Peyer's patch (tissue), 4 donors: Measurements from ENCODE around the gene VGLL4. TPM values are rescaled to one million over a fixed set of nuclear protein-coding genes. Genes with fewer than 3 reads are reported as not detected.

ENCODE experiments used
- DNase-seq, 3 donors: peaks; one replicate each; pipeline ENCODE4 v3.0.0-alpha.2; 2017 to 2019
- H3K27ac ChIP-seq, 4 donors: fragments of 200-600 bp; sonication (generic); one replicate each; pipeline ENCODE4 v1.5.1; 2016 to 2019
- H3K27me3 ChIP-seq, 2 donors: fragments of 200-600 bp; sonication (generic); one replicate each; pipeline ENCODE4 v1.5.1; 2019
- H3K36me3 ChIP-seq, 3 donors: fragments of 200-600 bp; sonication (generic); one replicate each; pipeline ENCODE4 v1.5.1; 2016 to 2019
- H3K4me1 ChIP-seq, 4 donors: fragments of 200-600 bp; sonication (generic); one replicate each; pipeline ENCODE4 v1.5.1; 2016 to 2019
- H3K4me3 ChIP-seq, 4 donors: fragments of 200-600 bp; sonication (generic); 1 replicate in 3 of 4; 2 replicates in 1 of 4; pipeline ENCODE4 v1.5.1; 2016 to 2019; ENCODE audit warnings: mild to moderate bottlenecking in 1 of 4
- H3K9me3 ChIP-seq, 4 donors: fragments of 200-600 bp; sonication (generic); one replicate each; pipeline ENCODE4 v1.5.1; 2016 to 2019; ENCODE audit warnings: mild to moderate bottlenecking in 1 of 4
- POLR2A ChIP-seq, 2 donors: fragments of 450-650 bp; IDR thresholded peaks; one replicate each; pipeline ENCODE4 v1.5.1; 2017; ENCODE audit warnings: antibody characterized with exemption in 2 of 2, mild to moderate bottlenecking in 2 of 2, moderate library complexity in 2 of 2
- total RNA-seq, 4 donors: library from RNA; depleted of rRNA; stranded (reverse); fragments of >200 nt; gene quantifications; one replicate each; pipeline ENCODE4 v1.1.0, GENCODE V29; 2016
- TF ChIP-seq, protein P1 (sequence below), 6 experiments: fragments of 450-650 bp in 4 of 6; fragments of 200-600 bp in 2 of 6; sonication (generic) in 1 of 6; IDR thresholded peaks; one replicate each; pipeline ENCODE4 v1.5.1; 2017 to 2019; ENCODE audit warnings: antibody characterized with exemption in 6 of 6, mild to moderate bottlenecking in 3 of 6, moderate library complexity in 1 of 6

Gene VGLL4
- total RNA-seq, 4 donors from 2014 or later: 41.7 to 66.7 (median 59.4) TPM

DNA sequence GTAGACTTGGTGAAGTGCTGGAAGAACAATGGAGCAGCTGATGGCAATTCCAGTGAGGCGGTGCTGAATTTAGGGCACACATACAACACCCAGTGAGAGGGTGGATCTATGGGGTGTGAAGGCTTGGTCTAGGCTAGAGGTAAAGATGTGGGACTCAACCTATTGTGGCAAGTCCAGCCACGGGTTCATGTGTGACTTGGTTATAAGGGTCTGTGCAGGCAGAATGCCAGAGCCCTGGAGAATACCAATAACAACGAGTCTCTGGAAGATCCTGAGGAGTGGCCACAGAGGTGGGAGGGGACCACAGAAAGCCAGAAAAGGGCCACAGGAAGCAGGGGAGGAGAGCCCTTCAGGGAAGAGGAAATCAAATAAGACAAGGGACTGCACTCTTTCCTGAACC, 55.0 kb downstream of the VGLL4 start:
- H3K4me3 ChIP-seq: no peak overlapping the region
- no peak for DNase-seq
- peaks cover 0 to 50% (median 0%) of the 10 kb centered on the region in 4 donors for H3K4me1 ChIP-seq
- TF ChIP-seq POLR2A (IDR thresholded peaks at IDR 0.05): no peak
- TF ChIP-seq, protein P1, sequence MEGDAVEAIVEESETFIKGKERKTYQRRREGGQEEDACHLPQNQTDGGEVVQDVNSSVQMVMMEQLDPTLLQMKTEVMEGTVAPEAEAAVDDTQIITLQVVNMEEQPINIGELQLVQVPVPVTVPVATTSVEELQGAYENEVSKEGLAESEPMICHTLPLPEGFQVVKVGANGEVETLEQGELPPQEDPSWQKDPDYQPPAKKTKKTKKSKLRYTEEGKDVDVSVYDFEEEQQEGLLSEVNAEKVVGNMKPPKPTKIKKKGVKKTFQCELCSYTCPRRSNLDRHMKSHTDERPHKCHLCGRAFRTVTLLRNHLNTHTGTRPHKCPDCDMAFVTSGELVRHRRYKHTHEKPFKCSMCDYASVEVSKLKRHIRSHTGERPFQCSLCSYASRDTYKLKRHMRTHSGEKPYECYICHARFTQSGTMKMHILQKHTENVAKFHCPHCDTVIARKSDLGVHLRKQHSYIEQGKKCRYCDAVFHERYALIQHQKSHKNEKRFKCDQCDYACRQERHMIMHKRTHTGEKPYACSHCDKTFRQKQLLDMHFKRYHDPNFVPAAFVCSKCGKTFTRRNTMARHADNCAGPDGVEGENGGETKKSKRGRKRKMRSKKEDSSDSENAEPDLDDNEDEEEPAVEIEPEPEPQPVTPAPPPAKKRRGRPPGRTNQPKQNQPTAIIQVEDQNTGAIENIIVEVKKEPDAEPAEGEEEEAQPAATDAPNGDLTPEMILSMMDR (IDR thresholded peaks at IDR 0.05): no peak
- H3K27ac ChIP-seq: no peak overlapping the region
- H3K27me3 ChIP-seq: no peaks in the 10 kb centered on the region
- H3K9me3 ChIP-seq: no peaks in the 10 kb centered on the region
- H3K36me3 ChIP-seq: no peaks in the 10 kb centered on the region

DNA sequence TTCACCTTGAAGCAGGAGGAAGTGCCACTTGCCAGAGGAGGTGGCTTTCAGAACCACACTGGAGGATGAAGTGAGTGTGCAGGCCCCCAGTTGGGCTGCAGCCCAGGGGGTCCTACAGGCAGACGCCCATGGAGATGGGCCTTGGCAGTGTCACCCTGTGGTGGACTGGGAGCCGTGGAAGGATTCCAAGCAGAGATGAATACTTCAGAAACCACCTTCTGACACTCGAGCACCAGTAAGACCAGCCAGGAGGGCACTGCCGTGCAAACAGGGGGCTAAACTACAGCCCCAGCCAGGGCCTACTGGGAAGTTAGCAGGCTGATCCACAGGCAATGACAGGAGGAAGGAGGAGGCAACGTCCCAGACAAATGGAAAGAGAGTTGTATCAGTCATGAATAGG, 55.4 kb downstream of the VGLL4 start:
- Histone ChIP-seq H3K4me3 (no peak overlapping the region), H3K9me3 (no peaks in the 10 kb centered on the region), H3K4me1 (peaks cover 0 to 49% (median 0%) of the 10 kb centered on the region in 4 donors), H3K27me3 (no peaks in the 10 kb centered on the region), H3K36me3 (no peaks in the 10 kb centered on the region), H3K27ac (peak overlapping the region in 1 of 4 donors; percentile 9)
- TF ChIP-seq POLR2A (IDR thresholded peaks at IDR 0.05): no peak
- TF ChIP-seq, protein P1 (IDR thresholded peaks at IDR 0.05): no peak
- no peak for DNase-seq

DNA sequence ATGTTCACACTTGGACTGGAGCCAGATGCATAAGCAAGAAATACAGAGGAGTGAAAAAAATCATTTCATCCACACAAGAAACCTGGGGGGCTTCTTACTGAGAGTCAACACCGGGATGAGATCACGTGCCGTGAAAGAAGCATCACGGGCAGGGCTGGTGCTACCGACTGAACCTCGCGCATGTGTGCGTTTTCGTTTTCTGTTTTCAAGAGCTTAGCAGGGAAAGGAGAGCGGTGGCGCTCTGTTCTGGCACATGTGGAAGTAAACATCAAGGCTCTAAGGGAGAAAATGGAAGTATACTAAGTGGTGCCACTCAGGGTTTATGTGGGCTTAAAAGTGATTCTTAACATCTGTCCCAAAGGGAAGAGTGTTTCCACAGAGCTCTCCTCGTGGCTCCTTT, 55.9 kb downstream of the VGLL4 start:
- peaks cover 0 to 49% (median 0%) of the 10 kb centered on the region in 4 donors for H3K4me1 ChIP-seq

DNA sequence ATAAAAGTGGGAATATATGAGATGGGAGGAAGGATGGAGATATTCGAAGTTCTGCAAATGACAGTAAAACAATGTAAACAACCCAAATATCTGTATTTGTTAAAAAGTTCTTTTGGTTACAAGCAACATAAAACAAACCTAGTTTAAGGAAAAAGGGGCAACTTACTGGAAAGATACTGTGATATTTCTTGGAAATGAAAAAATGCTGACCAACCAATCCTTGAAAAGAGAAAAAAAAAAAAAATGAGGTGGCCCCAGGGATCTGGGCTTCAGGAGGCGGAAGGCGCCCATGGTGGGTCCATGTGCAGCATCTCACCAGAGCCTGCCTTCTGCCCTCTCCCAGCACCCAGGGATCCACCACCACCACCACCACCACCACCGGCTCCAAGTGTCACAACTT, 59.1 kb downstream of the VGLL4 start:
- H3K36me3 ChIP-seq: no peaks in the 10 kb centered on the region
- H3K27ac ChIP-seq: no peak overlapping the region
- H3K4me1 ChIP-seq: peaks cover 0 to 35% (median 0%) of the 10 kb centered on the region in 4 donors
- no peaks in the 10 kb centered on the region for H3K27me3 ChIP-seq
- no peaks in the 10 kb centered on the region for H3K9me3 ChIP-seq
- no peak for DNase-seq
- no peak for TF ChIP-seq POLR2A (IDR thresholded peaks at IDR 0.05)
- TF ChIP-seq, protein P1 (IDR thresholded peaks at IDR 0.05): no peak
- H3K4me3 ChIP-seq: no peak overlapping the region

More for the DNA sequence above, 55.9 kb downstream of the VGLL4 start:
- Histone ChIP-seq H3K4me3 (no peak overlapping the region), H3K36me3 (no peaks in the 10 kb centered on the region), H3K27ac (peak overlapping the region in 2 of 4 donors; percentile 9 to 25), H3K9me3 (no peaks in the 10 kb centered on the region), H3K27me3 (no peaks in the 10 kb centered on the region)
- no peak for DNase-seq
- TF ChIP-seq, protein P1 (IDR thresholded peaks at IDR 0.05): no peak
- TF ChIP-seq POLR2A (IDR thresholded peaks at IDR 0.05): no peak

DNA sequence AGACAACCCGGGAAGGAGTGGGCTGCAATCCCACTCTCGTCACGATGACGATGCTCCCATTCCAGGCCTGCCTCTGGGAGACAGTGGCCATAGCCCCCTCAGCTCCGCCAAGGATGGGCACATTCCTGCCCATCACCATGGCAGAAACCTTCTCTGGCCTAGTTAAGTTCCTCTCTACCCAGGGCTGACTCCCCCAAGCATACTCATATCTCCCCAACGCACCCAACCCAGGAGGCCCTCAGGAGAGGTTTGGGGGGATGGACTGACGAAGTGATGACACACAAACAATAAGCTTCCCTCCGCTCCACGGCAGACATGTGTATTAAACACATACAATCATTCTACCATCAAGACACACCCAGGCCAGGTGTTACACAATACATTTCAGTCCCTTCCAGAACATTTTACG, 60.1 kb downstream of the VGLL4 start:
- Histone ChIP-seq H3K4me3 (no peak overlapping the region), H3K9me3 (no peaks in the 10 kb centered on the region), H3K4me1 (peaks cover 0 to 27% (median 0%) of the 10 kb centered on the region in 4 donors), H3K27ac (peak overlapping the region in 3 of 4 donors; percentile 30 to 38 (median 31)), H3K36me3 (no peaks in the 10 kb centered on the region), H3K27me3 (no peaks in the 10 kb centered on the region)
- no peak for DNase-seq
- TF ChIP-seq, protein P1 (IDR thresholded peaks at IDR 0.05): no peak
- no peak for TF ChIP-seq POLR2A (IDR thresholded peaks at IDR 0.05)

DNA sequence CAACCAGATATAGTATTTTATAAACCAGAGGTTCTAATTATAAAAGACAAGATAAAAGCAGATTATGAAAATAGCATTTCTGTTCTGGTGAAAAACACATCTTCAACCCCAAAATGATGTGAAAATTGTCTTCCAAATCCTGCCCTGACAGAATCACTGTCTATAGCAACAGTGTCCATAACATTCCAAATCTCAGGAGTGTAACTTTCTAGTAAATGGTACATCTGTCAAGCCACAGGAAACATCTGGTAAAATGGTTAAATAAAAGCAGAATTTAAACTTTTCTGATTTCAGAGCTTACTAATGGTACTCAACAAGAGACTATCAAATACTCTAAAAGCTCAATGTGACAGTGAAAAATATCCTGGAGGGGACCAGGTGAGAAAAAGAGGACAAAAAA, 60.5 kb downstream of the VGLL4 start:
- peaks cover 0 to 27% (median 0%) of the 10 kb centered on the region in 4 donors for H3K4me1 ChIP-seq
- DNase-seq: no peak
- TF ChIP-seq POLR2A (IDR thresholded peaks at IDR 0.05): no peak
- TF ChIP-seq, protein P1 (IDR thresholded peaks at IDR 0.05): no peak

More for the DNA sequence above, 60.5 kb downstream of the VGLL4 start:
- H3K4me3 ChIP-seq: no peak overlapping the region
- H3K27me3 ChIP-seq: no peaks in the 10 kb centered on the region
- no peaks in the 10 kb centered on the region for H3K36me3 ChIP-seq
- H3K9me3 ChIP-seq: no peaks in the 10 kb centered on the region
- peak overlapping the region in 2 of 4 donors; percentile 30 to 38 for H3K27ac ChIP-seq
